ENCODE results near the gene HAGHL.

DNA sequence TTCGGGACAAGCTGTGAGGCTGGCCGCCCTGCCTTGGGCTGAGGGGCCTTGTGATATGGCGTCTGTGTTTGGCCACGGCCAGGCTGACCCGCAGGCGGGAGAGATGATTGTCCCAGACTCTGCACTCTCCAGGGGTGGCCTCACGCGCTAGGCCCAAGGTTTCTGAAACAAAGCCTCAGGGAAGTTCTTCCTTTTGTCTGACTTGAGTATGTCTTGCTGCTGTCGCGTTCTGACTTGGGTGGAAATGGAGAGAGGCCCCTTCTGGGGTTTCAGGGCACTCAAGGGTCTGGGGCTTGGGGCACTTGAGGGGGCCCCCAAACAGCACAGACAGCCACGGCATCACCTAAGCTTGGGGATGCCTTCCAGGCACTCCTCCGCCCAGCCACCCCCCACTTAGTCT lies 15.8 kb upstream of the HAGHL start:
- TF ChIP-seq EZH2 (IDR thresholded peaks at IDR 0.05) (no peak), POLR2AphosphoS5 (IDR thresholded peaks at IDR 0.05; ENCODE audit: low read depth, low read length) (no peak), POLR2A (IDR thresholded peaks at IDR 0.05; ENCODE audit: borderline replicate concordance, extremely low read depth, insufficient read depth, insufficient read length) (no peak)
- TF ChIP-seq, protein P1, sequence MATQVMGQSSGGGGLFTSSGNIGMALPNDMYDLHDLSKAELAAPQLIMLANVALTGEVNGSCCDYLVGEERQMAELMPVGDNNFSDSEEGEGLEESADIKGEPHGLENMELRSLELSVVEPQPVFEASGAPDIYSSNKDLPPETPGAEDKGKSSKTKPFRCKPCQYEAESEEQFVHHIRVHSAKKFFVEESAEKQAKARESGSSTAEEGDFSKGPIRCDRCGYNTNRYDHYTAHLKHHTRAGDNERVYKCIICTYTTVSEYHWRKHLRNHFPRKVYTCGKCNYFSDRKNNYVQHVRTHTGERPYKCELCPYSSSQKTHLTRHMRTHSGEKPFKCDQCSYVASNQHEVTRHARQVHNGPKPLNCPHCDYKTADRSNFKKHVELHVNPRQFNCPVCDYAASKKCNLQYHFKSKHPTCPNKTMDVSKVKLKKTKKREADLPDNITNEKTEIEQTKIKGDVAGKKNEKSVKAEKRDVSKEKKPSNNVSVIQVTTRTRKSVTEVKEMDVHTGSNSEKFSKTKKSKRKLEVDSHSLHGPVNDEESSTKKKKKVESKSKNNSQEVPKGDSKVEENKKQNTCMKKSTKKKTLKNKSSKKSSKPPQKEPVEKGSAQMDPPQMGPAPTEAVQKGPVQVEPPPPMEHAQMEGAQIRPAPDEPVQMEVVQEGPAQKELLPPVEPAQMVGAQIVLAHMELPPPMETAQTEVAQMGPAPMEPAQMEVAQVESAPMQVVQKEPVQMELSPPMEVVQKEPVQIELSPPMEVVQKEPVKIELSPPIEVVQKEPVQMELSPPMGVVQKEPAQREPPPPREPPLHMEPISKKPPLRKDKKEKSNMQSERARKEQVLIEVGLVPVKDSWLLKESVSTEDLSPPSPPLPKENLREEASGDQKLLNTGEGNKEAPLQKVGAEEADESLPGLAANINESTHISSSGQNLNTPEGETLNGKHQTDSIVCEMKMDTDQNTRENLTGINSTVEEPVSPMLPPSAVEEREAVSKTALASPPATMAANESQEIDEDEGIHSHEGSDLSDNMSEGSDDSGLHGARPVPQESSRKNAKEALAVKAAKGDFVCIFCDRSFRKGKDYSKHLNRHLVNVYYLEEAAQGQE (IDR thresholded peaks at IDR 0.05; ENCODE audit: low read depth): no peak
